ENCODE data around the gene PCCA.

PCCA gene

DNA sequence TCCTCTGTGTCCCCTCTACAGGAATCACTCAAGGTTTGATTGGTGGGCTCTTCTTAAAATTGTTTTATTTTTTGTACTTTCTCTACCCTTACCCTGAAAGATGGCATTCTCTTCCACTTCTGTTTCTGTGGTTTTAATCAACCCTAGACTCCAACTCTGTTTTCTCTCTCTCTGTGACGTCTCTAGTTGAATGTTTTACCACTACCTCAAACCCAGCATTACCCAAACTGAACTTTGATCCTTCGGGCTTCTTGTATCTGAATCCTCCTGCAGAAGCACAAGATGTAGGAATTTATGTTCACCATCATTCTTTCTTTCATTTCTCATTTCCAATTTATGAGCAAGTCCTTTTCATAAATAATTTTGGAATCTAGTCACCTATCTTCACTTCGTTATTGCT lies 39.9 kb downstream of the PCCA start:
- TF ChIP-seq, protein P1, sequence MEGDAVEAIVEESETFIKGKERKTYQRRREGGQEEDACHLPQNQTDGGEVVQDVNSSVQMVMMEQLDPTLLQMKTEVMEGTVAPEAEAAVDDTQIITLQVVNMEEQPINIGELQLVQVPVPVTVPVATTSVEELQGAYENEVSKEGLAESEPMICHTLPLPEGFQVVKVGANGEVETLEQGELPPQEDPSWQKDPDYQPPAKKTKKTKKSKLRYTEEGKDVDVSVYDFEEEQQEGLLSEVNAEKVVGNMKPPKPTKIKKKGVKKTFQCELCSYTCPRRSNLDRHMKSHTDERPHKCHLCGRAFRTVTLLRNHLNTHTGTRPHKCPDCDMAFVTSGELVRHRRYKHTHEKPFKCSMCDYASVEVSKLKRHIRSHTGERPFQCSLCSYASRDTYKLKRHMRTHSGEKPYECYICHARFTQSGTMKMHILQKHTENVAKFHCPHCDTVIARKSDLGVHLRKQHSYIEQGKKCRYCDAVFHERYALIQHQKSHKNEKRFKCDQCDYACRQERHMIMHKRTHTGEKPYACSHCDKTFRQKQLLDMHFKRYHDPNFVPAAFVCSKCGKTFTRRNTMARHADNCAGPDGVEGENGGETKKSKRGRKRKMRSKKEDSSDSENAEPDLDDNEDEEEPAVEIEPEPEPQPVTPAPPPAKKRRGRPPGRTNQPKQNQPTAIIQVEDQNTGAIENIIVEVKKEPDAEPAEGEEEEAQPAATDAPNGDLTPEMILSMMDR (conservative IDR thresholded peaks at IDR 0.05; ENCODE audit: low read depth, low read length) = no peak
- no peak overlapping the region for H3K4me3 ChIP-seq (ENCODE audit: low read depth, low read length)
- DNase-seq (ENCODE audit: low read depth) = no peak

DNA sequence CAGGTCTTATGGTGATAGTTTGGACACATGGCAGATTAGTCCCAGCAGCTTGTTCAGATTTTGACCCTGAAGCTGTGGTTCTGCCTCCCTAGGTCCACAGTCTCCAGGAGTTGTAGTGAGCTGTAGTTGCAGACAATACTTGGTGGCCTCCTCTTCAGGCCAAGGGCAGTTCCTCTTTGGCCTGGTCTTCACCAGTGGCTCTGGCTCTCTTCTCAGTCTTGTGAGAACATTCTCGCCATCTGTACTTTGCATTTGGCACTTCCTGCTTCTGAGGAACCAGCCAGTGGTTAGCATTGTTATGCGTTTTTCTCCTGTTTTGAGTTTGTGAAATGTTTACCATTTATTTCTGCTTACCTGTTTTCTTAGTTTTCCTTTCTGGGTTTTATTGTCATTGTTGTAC lies 40.7 kb downstream of the PCCA start:
- no peak overlapping the region for H3K4me3 ChIP-seq (ENCODE audit: low read depth, low read length)
- no peak for DNase-seq (ENCODE audit: low read depth)
- TF ChIP-seq, protein P1 (conservative IDR thresholded peaks at IDR 0.05; ENCODE audit: low read depth, low read length) = no peak

DNA sequence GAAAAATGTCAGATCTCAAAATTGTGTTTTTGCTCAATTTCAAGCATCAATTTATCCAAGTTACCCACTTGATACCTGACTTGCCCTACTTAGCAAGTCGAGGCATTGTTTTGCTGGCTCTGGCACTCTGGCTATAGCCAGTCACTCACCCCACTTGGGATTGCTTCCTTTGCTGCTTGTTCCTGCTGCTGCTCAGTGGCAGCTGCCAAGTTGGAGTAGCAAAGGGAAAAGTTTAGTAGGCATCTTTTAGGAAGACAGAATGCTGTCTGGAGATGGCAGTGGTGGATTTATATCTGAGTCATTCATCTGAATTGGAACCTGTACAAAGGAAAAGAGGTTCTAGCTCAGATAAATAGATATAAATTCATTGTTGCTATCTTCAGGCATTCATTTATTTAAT lies 41.2 kb downstream of the PCCA start:
- TF ChIP-seq, protein P1 (conservative IDR thresholded peaks at IDR 0.05; ENCODE audit: low read depth, low read length) = no peak
- no peak overlapping the region for H3K4me3 ChIP-seq (ENCODE audit: low read depth, low read length)
- DNase-seq (ENCODE audit: low read depth) = no peak

DNA sequence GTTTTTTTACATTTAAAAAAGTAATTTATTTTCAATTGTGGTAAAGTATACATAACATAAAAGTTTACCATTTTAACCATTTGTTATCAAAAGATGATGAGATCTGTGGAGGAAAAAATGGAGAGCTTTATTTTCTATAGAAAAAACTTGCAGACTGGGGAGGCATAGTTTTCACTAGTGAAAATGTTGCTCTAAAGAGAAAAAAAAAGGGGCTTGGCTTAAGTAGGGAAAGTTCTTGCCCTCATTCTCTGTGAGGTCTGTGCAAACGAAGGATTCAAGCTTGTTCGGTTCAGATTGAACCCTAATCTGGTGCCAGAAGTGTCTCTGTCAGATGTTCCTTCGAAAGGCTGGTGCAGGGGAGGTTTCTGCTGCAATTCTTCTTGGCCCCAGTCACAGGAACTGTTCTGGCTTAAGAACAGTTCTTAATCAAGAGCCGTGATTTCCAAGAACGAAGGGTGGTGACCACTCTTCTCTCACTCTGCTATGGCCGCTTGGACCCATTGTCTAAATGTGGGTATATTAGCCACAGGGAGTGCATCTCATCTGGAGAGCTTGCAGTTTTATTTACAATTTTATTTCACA lies 42.1 kb downstream of the PCCA start:
- TF ChIP-seq, protein P1 (conservative IDR thresholded peaks at IDR 0.05; ENCODE audit: low read depth, low read length) = no peak
- no peak for DNase-seq (ENCODE audit: low read depth)
- H3K4me3 ChIP-seq (ENCODE audit: low read depth, low read length) = no peak overlapping the region

DNA sequence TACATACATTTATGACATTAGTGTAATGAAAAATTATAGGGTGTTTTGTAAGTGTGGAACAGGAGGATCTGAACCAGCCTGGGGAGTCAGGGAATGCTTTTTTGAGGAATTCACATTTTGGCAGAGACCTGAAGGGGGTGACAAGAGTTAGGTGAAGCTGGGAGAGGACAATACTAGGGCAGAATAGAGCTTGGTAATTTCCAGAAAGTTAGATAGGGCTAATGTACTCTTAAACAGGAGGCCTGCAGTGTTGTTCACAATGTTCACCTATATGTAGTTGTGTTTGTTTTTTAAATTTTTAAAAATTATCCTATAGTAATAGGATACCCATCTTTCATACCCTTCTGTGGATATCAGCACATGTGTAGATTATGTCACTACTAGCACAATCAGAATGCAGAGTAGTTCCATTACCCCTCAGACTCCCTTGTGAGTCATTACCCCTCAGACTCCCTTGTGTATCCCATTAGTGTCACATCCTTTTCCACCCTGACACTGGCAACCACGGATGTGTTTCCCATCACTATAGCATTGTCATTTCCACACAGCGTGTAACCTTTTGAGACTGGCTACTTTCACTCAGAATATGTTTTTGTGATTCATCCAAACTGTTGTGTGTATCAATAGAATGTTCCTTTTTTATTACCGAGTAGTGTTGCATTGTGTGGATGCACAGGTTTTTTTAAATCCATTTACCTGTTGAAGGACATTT lies 43.1 kb downstream of the PCCA start:
- TF ChIP-seq, protein P1 (conservative IDR thresholded peaks at IDR 0.05; ENCODE audit: low read depth, low read length) = no peak
- no peak overlapping the region for H3K4me3 ChIP-seq (ENCODE audit: low read depth, low read length)
- DNase-seq (ENCODE audit: low read depth) = peak; percentile 88

DNA sequence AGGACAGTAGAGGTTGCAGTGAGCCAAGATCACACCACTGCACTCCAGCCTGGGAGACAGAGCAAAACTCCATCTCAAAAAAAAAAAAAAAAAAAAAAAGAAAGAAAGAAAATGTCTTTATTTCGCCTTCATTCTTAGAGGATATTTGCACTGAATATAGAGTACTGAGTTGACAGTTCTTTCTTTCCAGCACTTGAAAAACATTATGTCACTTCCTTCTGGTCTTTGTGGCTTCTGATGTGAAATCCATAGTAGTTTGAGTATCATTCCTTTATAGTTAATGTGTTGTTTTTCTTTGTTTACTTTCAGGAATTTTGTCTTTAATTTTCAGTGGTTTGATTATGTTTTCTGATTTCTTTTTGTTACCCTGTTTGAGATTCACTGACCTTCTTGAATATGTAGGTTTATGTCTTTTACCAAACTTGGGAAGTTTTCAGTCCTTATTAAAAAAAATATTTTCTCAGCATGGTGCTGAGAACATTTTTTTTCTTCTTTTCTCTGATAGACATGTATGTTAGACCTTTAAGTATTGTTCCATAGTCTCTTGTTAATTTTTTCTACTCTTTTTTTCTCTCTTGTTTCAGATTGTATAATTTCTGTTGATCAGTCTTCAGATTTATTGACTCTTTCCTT lies 50.1 kb downstream of the PCCA start:
- TF ChIP-seq, protein P1 (conservative IDR thresholded peaks at IDR 0.05; ENCODE audit: low read depth, low read length) = no peak
- H3K4me3 ChIP-seq (ENCODE audit: low read depth, low read length) = no peak overlapping the region
- DNase-seq (ENCODE audit: low read depth) = peak; percentile 44
